K562 (cell line): ENCODE measurements around the gene NDUFA5. TPM values are rescaled to one million over a fixed set of nuclear protein-coding genes. Genes with fewer than 3 reads are reported as not detected.

ENCODE experiments used
- ADNP ChIP-seq: fragments of 200-800 bp; sonication (Bioruptor generic); IDR thresholded peaks from 2 replicates; pipeline ENCODE4 v1.6.1; 2016; ENCODE audit warnings: missing genetic modification characterization, missing compliant biosample characterization
- CHD4 ChIP-seq: fragments of 200-600 bp; sonication (generic); IDR thresholded peaks from 3 replicates; pipeline ENCODE4 v1.6.1; 2012; ENCODE audit warnings: low read depth, mild to moderate bottlenecking, mixed read lengths, low read length, inconsistent platforms; ENCODE audit not compliant: insufficient read depth, insufficient replicate concordance, poor library complexity, severe bottlenecking
- CREB1 ChIP-seq, 2 experiments: sonication (generic) in 1 of 2; formaldehyde crosslinking in 1 of 2; IDR thresholded peaks; 2 replicates each; pipeline versions ENCODE4 v1.6.1 to v1.8.0; 2012 to 2022; ENCODE audit warnings: inconsistent platforms in 1 of 2, mild to moderate bottlenecking in 1 of 2, missing genetic modification reagents in 1 of 2, moderate library complexity in 1 of 2
- CREB5 ChIP-seq: fragments of 250-450 bp; sonication (Bioruptor Pico); IDR thresholded peaks from 2 replicates; pipeline ENCODE4 v1.5.0; 2020; ENCODE audit warnings: mild to moderate bottlenecking
- CREBBP ChIP-seq: IDR thresholded peaks from one replicate; pipeline ENCODE4 v1.6.1; 2012; ENCODE audit warnings: low read depth, mild to moderate bottlenecking, control low read depth, inconsistent platforms, low read length
- ELF1 ChIP-seq: fragments of 200-800 bp; sonication (Bioruptor generic); IDR thresholded peaks from 2 replicates; pipeline ENCODE4 v1.6.1; 2016; ENCODE audit warnings: missing genetic modification characterization, missing compliant biosample characterization
- ELK1 ChIP-seq: sonication (generic); formaldehyde crosslinking; IDR thresholded peaks from 2 replicates; pipeline ENCODE4 v1.8.1; 2022; ENCODE audit warnings: missing genetic modification reagents
- EP300 ChIP-seq: IDR thresholded peaks from 2 replicates; pipeline ENCODE4 v1.6.1; 2012; ENCODE audit warnings: low read length, improper control_type of control experiment
- ESRRB ChIP-seq: fragments of 250-450 bp; sonication (Bioruptor Pico); IDR thresholded peaks from 2 replicates; pipeline ENCODE4 v1.5.0; 2020; ENCODE audit warnings: mild to moderate bottlenecking, moderate library complexity, borderline replicate concordance
- HDGF ChIP-seq: fragments of 450-650 bp; IDR thresholded peaks from 2 replicates; pipeline ENCODE4 v1.6.1; 2016
- HMBOX1 ChIP-seq: sonication (generic); IDR thresholded peaks from 2 replicates; pipeline ENCODE4 v1.6.1; 2016
- NFATC3 ChIP-seq: fragments of 450-650 bp; IDR thresholded peaks from 2 replicates; pipeline ENCODE4 v1.6.1; 2017; ENCODE audit warnings: mild to moderate bottlenecking
- SMARCA4 ChIP-seq: fragments of 450-650 bp; IDR thresholded peaks from 2 replicates; pipeline ENCODE4 v1.6.1; 2016
- ZBTB5 ChIP-seq: fragments of 450-650 bp; IDR thresholded peaks from 2 replicates; pipeline ENCODE4 v1.6.1; 2017; ENCODE audit warnings: antibody characterized with exemption
- ZKSCAN8 ChIP-seq: fragments of 200-800 bp; sonication (Bioruptor generic); IDR thresholded peaks from 2 replicates; pipeline ENCODE4 v1.6.1; 2016; ENCODE audit warnings: missing genetic modification characterization, missing compliant biosample characterization
- polyA plus RNA-seq, 8 experiments: library from polyadenylated mRNA; depleted of rRNA in 4 of 8; stranded (reverse) in 5 of 8; unstranded in 3 of 8; fragments of >200 nt; fragmentation: Nextera tagmentation in 2 of 8; fragmentation: Illumina TruSeq in 1 of 8; extraction: Ambion mirVana in 2 of 8; extraction: Trizol in 1 of 8; gene quantifications; 2 replicates each; pipeline versions ENCODE4 v1.2.1 to v1.2.3, GENCODE V29; 2011 to 2014; ENCODE audit warnings: inconsistent platforms in 1 of 8, missing spikeins in 1 of 8
- total RNA-seq, 7 experiments: library from RNA; depleted of rRNA in 6 of 7; stranded (reverse); fragments of >200 nt in 6 of 7; fragmentation: Illumina TruSeq in 2 of 7; extraction: Trizol in 2 of 7; gene quantifications; 2 replicates each; pipeline versions ENCODE4 v1.2.1 to v1.2.3, GENCODE V29; 2011 to 2021; ENCODE audit warnings: low replicate concordance in 1 of 7
- TF ChIP-seq, protein P1 (sequence below): fragments of 450-650 bp; IDR thresholded peaks from 2 replicates; pipeline ENCODE4 v1.6.1; 2018; ENCODE audit not compliant: partially characterized antibody
- TF ChIP-seq, protein P2 (sequence below): fragments of 250-450 bp; sonication (Bioruptor Pico); IDR thresholded peaks from 2 replicates; pipeline ENCODE4 v1.4.0; 2020; ENCODE audit warnings: mild to moderate bottlenecking, moderate library complexity, borderline replicate concordance

NDUFA5 gene
- total and polyA plus RNA-seq, 9 of the 15 experiments (the other 6 are each of a cell fraction or from before 2014, with no cell fraction given) = 155 to 677 (median 269) TPM

- no peak for TF ChIP-seq ZBTB5
- TF ChIP-seq NFATC3 = no peak
- TF ChIP-seq HDGF = no peak
- TF ChIP-seq CREB5 (CRISPR knock-in tag) = no peak
- TF ChIP-seq ELF1 (tag) = no peak
- no peak for TF ChIP-seq HMBOX1
- no peak for TF ChIP-seq ZKSCAN8 (CRISPR knock-in tag)
- TF ChIP-seq ESRRB = no peak
- TF ChIP-seq, protein P1, sequence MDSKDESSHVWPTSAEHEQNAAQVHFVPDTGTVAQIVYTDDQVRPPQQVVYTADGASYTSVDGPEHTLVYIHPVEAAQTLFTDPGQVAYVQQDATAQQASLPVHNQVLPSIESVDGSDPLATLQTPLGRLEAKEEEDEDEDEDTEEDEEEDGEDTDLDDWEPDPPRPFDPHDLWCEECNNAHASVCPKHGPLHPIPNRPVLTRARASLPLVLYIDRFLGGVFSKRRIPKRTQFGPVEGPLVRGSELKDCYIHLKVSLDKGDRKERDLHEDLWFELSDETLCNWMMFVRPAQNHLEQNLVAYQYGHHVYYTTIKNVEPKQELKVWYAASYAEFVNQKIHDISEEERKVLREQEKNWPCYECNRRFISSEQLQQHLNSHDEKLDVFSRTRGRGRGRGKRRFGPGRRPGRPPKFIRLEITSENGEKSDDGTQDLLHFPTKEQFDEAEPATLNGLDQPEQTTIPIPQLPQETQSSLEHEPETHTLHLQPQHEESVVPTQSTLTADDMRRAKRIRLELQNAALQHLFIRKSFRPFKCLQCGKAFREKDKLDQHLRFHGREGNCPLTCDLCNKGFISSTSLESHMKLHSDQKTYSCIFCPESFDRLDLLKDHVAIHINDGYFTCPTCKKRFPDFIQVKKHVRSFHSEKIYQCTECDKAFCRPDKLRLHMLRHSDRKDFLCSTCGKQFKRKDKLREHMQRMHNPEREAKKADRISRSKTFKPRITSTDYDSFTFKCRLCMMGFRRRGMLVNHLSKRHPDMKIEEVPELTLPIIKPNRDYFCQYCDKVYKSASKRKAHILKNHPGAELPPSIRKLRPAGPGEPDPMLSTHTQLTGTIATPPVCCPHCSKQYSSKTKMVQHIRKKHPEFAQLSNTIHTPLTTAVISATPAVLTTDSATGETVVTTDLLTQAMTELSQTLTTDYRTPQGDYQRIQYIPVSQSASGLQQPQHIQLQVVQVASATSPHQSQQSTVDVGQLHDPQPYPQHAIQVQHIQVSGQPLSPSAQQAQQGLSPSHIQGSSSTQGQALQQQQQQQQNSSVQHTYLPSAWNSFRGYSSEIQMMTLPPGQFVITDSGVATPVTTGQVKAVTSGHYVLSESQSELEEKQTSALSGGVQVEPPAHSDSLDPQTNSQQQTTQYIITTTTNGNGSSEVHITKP = no peak
- no peak for TF ChIP-seq ADNP
- TF ChIP-seq CHD4 = no peak
- no peak for TF ChIP-seq ELK1 (CRISPR knock-in tag)
- TF ChIP-seq, protein P2, sequence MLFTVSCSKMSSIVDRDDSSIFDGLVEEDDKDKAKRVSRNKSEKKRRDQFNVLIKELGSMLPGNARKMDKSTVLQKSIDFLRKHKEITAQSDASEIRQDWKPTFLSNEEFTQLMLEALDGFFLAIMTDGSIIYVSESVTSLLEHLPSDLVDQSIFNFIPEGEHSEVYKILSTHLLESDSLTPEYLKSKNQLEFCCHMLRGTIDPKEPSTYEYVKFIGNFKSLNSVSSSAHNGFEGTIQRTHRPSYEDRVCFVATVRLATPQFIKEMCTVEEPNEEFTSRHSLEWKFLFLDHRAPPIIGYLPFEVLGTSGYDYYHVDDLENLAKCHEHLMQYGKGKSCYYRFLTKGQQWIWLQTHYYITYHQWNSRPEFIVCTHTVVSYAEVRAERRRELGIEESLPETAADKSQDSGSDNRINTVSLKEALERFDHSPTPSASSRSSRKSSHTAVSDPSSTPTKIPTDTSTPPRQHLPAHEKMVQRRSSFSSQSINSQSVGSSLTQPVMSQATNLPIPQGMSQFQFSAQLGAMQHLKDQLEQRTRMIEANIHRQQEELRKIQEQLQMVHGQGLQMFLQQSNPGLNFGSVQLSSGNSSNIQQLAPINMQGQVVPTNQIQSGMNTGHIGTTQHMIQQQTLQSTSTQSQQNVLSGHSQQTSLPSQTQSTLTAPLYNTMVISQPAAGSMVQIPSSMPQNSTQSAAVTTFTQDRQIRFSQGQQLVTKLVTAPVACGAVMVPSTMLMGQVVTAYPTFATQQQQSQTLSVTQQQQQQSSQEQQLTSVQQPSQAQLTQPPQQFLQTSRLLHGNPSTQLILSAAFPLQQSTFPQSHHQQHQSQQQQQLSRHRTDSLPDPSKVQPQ (CRISPR knock-in tag) = no peak
- no peak for TF ChIP-seq CREBBP
- peak; percentile 61; the same call in 1 of the 2 replicates for TF ChIP-seq CREB1 (IDR thresholded peaks at IDR 0.05)
- no peak for TF ChIP-seq CREB1 (CRISPR knock-in tag; IDR thresholded peaks at IDR 0.05)
- TF ChIP-seq EP300 = peak; percentile 73; the same call in 1 of the 2 replicates
- TF ChIP-seq SMARCA4 = peak; percentile 84
Measured at GRCh38 chr7:123552641-123553040, 5.0 kb downstream of the NDUFA5 start (continued).
